ENCODE data around the gene MAGI1. TPM values are rescaled to one million over a fixed set of nuclear protein-coding genes. Genes with fewer than 3 reads are reported as not detected.

The MAGI1 gene
- total and polyA plus RNA-seq, 7 donors: 10.2 to 54.0 (median 29.8) TPM

GRCh38 chr3:65409176-65409569 is 629.5 kb downstream of the MAGI1 start:
- no peak for TF ChIP-seq POLR2AphosphoS5 (IDR thresholded peaks at IDR 0.05)
- no peak for TF ChIP-seq CTCF (IDR thresholded peaks at IDR 0.05)
- no peak for TF ChIP-seq EP300 (IDR thresholded peaks at IDR 0.05)
- TF ChIP-seq POLR2A (IDR thresholded peaks at IDR 0.05): no peak
- H3K27me3 ChIP-seq: no peaks in the 10 kb centered on the region
- H3K36me3 ChIP-seq: no peaks in the 10 kb centered on the region
- intact Hi-C loops (cut with DNase I): loop anchor here (2.0 kb wide), 1 partner anchor 38 kb away; no protein-coding TSS in a partner anchor
- no peak overlapping the region for H3K4me3 ChIP-seq
- no peak for DNase-seq
- H3K4me1 ChIP-seq: peaks cover 0 to 67% (median 52%) of the 10 kb centered on the region in 4 donors
- no peaks in the 10 kb centered on the region for H3K9me3 ChIP-seq
- H3K27ac ChIP-seq: peak overlapping the region in 3 of 4 donors; percentile 72 to 80 (median 74)
- 64 to 85% methylated on average over 3 of the region's 3 CpGs for WGBS, 2 donors

GRCh38 chr3:65408531-65409175 is 630.1 kb downstream of the MAGI1 start:
- H3K4me3 ChIP-seq: no peak overlapping the region
- no peaks in the 10 kb centered on the region for H3K36me3 ChIP-seq
- WGBS, 2 donors: 70 to 79% methylated on average over 6 of the region's 6 CpGs
- no peaks in the 10 kb centered on the region for H3K9me3 ChIP-seq
- H3K27ac ChIP-seq: peak overlapping the region in 3 of 4 donors; percentile 72 to 80 (median 74)
- peak; percentile 19 to 91 (median 32) for TF ChIP-seq EP300 (IDR thresholded peaks at IDR 0.05)
- TF ChIP-seq POLR2A (IDR thresholded peaks at IDR 0.05): no peak
- TF ChIP-seq POLR2AphosphoS5 (IDR thresholded peaks at IDR 0.05): peak in 1 of 4 donors; percentile 22
- peaks cover 0 to 62% (median 49%) of the 10 kb centered on the region in 4 donors for H3K4me1 ChIP-seq
- DNase-seq: no peak
- H3K27me3 ChIP-seq: no peaks in the 10 kb centered on the region
- intact Hi-C loops (cut with DNase I): loop anchor here (2.0 kb wide), 1 partner anchor 38 kb away; no protein-coding TSS in a partner anchor

GRCh38 chr3:65406470-65406869 is 632.2 kb downstream of the MAGI1 start:
- Histone ChIP-seq H3K36me3 (no peaks in the 10 kb centered on the region), H3K27ac (peak overlapping the region in 1 of 4 donors; percentile 80), H3K4me1 (peaks cover 0 to 56% (median 44%) of the 10 kb centered on the region in 4 donors), H3K27me3 (no peaks in the 10 kb centered on the region), H3K4me3 (no peak overlapping the region), H3K9me3 (no peaks in the 10 kb centered on the region)
- intact Hi-C loops (cut with DNase I): no loop called here
- DNase-seq: no peak
- TF ChIP-seq CTCF (IDR thresholded peaks at IDR 0.05) (no peak), EP300 (IDR thresholded peaks at IDR 0.05) (no peak), POLR2AphosphoS5 (IDR thresholded peaks at IDR 0.05) (no peak), POLR2A (IDR thresholded peaks at IDR 0.05) (no peak)
- WGBS, 2 donors: 89 to 94% methylated on average over 4 of the region's 4 CpGs

- Histone ChIP-seq H3K27ac (peak overlapping the region in 3 of 4 donors; percentile 66 to 79 (median 77)), H3K36me3 (no peaks in the 10 kb centered on the region), H3K27me3 (no peaks in the 10 kb centered on the region), H3K4me1 (peaks cover 0 to 49% (median 36%) of the 10 kb centered on the region in 4 donors), H3K9me3 (no peaks in the 10 kb centered on the region), H3K4me3 (no peak overlapping the region)
- no peak for TF ChIP-seq EP300 (IDR thresholded peaks at IDR 0.05)
- TF ChIP-seq POLR2AphosphoS5 (IDR thresholded peaks at IDR 0.05): peak in 1 of 4 donors; percentile 32
- no peak for TF ChIP-seq POLR2A (IDR thresholded peaks at IDR 0.05)
- intact Hi-C loops (cut with DNase I): loop anchor here (5.0 kb wide), 1 partner anchor 45 kb away; no protein-coding TSS in a partner anchor
- DNase-seq: peak; percentile 91
- WGBS, 2 donors: 88% methylated on average over 7 of the region's 7 CpGs
Measured at GRCh38 chr3:65402597-65402996, 636.1 kb downstream of the MAGI1 start.

GRCh38 chr3:65401359-65402305 is 637.1 kb downstream of the MAGI1 start:
- H3K4me3 ChIP-seq: peak overlapping the region; percentile 13 to 43 (median 35)
- H3K4me1 ChIP-seq: peaks cover 0 to 49% (median 38%) of the 10 kb centered on the region in 4 donors
- no peak for TF ChIP-seq EP300 (IDR thresholded peaks at IDR 0.05)
- TF ChIP-seq POLR2A (IDR thresholded peaks at IDR 0.05): no peak
- no peak for TF ChIP-seq POLR2AphosphoS5 (IDR thresholded peaks at IDR 0.05)
- no peak for TF ChIP-seq CTCF (IDR thresholded peaks at IDR 0.05)
- H3K27ac ChIP-seq: peak overlapping the region in 3 of 4 donors; percentile 66 to 79 (median 77)
- intact Hi-C loops (cut with DNase I): loop anchor here (5.0 kb wide), 1 partner anchor 44 kb away; no protein-coding TSS in a partner anchor
- no peaks in the 10 kb centered on the region for H3K27me3 ChIP-seq
- 70 to 83% methylated on average over 10 of the region's 10 CpGs for WGBS, 2 donors
- DNase-seq: no peak
- no peaks in the 10 kb centered on the region for H3K36me3 ChIP-seq
- no peaks in the 10 kb centered on the region for H3K9me3 ChIP-seq
